WTC11 (cell line): Measurements from ENCODE around the gene UBXN2A. TPM values are rescaled to one million over a fixed set of nuclear protein-coding genes. Genes with fewer than 3 reads are reported as not detected.

Experiments used
- ATAC-seq: fragments of 200-7000 bp; cut with Tn5 transposase; 2 replicates; pipeline ENCODE4 v1.10.0; 2021; ENCODE audit warnings: mild to moderate bottlenecking, moderate library complexity
- CTCF ChIA-PET: fragments of 300-600 bp; sonication (Branson Sonifier 250); formaldehyde crosslinking; loops from one replicate; lab custom pipeline; 2021; ENCODE audit warnings: antibody characterized with exemption; lab: Charles Lee
- POLR2A ChIA-PET: fragments of 350-600 bp; sonication (Branson Sonifier 250); formaldehyde crosslinking; loops from one replicate; lab custom pipeline; 2021; ENCODE audit warnings: antibody characterized with exemption; lab: Charles Lee
- DNase-seq: peaks from one replicate; pipeline ENCODE4 v3.0.0; 2021; ENCODE audit warnings: low spot score
- H3K27ac Mint-ChIP-seq: 2 replicates; pipeline ENCODE4 v1.8.0; 2021; ENCODE audit warnings: mixed read lengths
- H3K27me3 Mint-ChIP-seq: 2 replicates; pipeline ENCODE4 v1.8.0; 2021; ENCODE audit warnings: low read depth, mild to moderate bottlenecking, moderate library complexity, mixed read lengths
- H3K36me3 Mint-ChIP-seq: 2 replicates; pipeline ENCODE4 v1.8.0; 2021; ENCODE audit warnings: mixed read lengths
- H3K4me1 Mint-ChIP-seq: 2 replicates; pipeline ENCODE4 v1.8.0; 2022; ENCODE audit warnings: mixed read lengths
- H3K4me3 Mint-ChIP-seq: 2 replicates; pipeline ENCODE4 v1.8.0; 2021; ENCODE audit warnings: mild to moderate bottlenecking, moderate library complexity, mixed read lengths
- H3K9me3 Mint-ChIP-seq: 2 replicates; pipeline ENCODE4 v1.8.0; 2021; ENCODE audit warnings: mixed read lengths
- ESRRA ChIP-seq: sonication (generic); formaldehyde crosslinking; IDR thresholded peaks from 2 replicates; pipeline ENCODE4 v1.8.1; 2022; ENCODE audit warnings: mild to moderate bottlenecking, missing genetic modification reagents, borderline replicate concordance
- ETV6 ChIP-seq: sonication (generic); formaldehyde crosslinking; IDR thresholded peaks from 2 replicates; pipeline ENCODE4 v1.8.1; 2022; ENCODE audit warnings: mild to moderate bottlenecking, missing genetic modification reagents
- GRHL2 ChIP-seq: fragments of 250-450 bp; sonication (Bioruptor Pico); IDR thresholded peaks from 2 replicates; pipeline ENCODE4 v1.8.0; 2022; ENCODE audit warnings: mild to moderate bottlenecking, moderate library complexity; ENCODE audit not compliant: insufficient replicate concordance, severe bottlenecking
- GTF2I ChIP-seq: fragments of 250-450 bp; sonication (Bioruptor Pico); conservative IDR thresholded peaks from 2 replicates; pipeline ENCODE4 v1.4.0; 2021; ENCODE audit warnings: mild to moderate bottlenecking
- IRF2 ChIP-seq: sonication (generic); formaldehyde crosslinking; IDR thresholded peaks from 2 replicates; pipeline ENCODE4 v1.8.0; 2022; ENCODE audit warnings: low read depth, missing genetic modification reagents, borderline replicate concordance
- KAT7 ChIP-seq: sonication (generic); formaldehyde crosslinking; IDR thresholded peaks from 2 replicates; pipeline ENCODE4 v1.8.1; 2023; ENCODE audit warnings: missing genetic modification reagents, mild to moderate bottlenecking, borderline replicate concordance
- MYBL2 ChIP-seq: sonication (generic); formaldehyde crosslinking; IDR thresholded peaks from 2 replicates; pipeline ENCODE4 v1.8.1; 2023; ENCODE audit warnings: mild to moderate bottlenecking, moderate library complexity, missing genetic modification reagents
- NFATC4 ChIP-seq: fragments of 250-450 bp; sonication (Bioruptor Pico); IDR thresholded peaks from 2 replicates; pipeline ENCODE4 v1.9.0; 2021; ENCODE audit warnings: mild to moderate bottlenecking
- NR1H2 ChIP-seq: sonication (generic); formaldehyde crosslinking; IDR thresholded peaks from 2 replicates; pipeline ENCODE4 v1.9.0; 2021; ENCODE audit warnings: mild to moderate bottlenecking, moderate library complexity, missing genetic modification reagents
- NR2C2 ChIP-seq: sonication (generic); formaldehyde crosslinking; IDR thresholded peaks from 2 replicates; pipeline ENCODE4 v1.8.0; 2022; ENCODE audit warnings: mild to moderate bottlenecking, missing genetic modification reagents
- OVOL2 ChIP-seq: fragments of 250-450 bp; sonication (Bioruptor Pico); IDR thresholded peaks from 2 replicates; pipeline ENCODE4 v1.9.0; 2021; ENCODE audit warnings: mild to moderate bottlenecking, borderline replicate concordance
- RORB ChIP-seq: fragments of 250-450 bp; sonication (Bioruptor Pico); IDR thresholded peaks from 2 replicates; pipeline ENCODE4 v1.9.0; 2021; ENCODE audit warnings: mild to moderate bottlenecking
- SP1 ChIP-seq: sonication (generic); formaldehyde crosslinking; conservative IDR thresholded peaks from 2 replicates; pipeline ENCODE4 v1.8.1; 2022; ENCODE audit warnings: missing genetic modification reagents
- ZNF396 ChIP-seq: fragments of 250-450 bp; sonication (Bioruptor Pico); IDR thresholded peaks from 2 replicates; pipeline ENCODE4 v1.8.0; 2021; ENCODE audit warnings: mild to moderate bottlenecking, moderate library complexity, borderline replicate concordance
- ZNF416 ChIP-seq: fragments of 250-450 bp; sonication (Bioruptor Pico); IDR thresholded peaks from 2 replicates; pipeline ENCODE4 v1.9.0; 2021; ENCODE audit warnings: mild to moderate bottlenecking, inconsistent platforms
- ZNF671 ChIP-seq: fragments of 250-450 bp; sonication (Bioruptor Pico); IDR thresholded peaks from 2 replicates; pipeline ENCODE4 v1.8.0; 2021; ENCODE audit warnings: mild to moderate bottlenecking
- total RNA-seq: library from RNA; stranded (reverse); gene quantifications from 3 replicates; pipeline ENCODE4 v1.2.3, GENCODE V29; 2021
- TF ChIP-seq, protein P1 (sequence below): sonication (generic); formaldehyde crosslinking; conservative IDR thresholded peaks from 2 replicates; pipeline ENCODE4 v1.8.1; 2022; ENCODE audit warnings: mild to moderate bottlenecking, missing genetic modification reagents
- TF ChIP-seq, protein P2 (sequence below): fragments of 250-450 bp; sonication (Bioruptor Pico); IDR thresholded peaks from 2 replicates; pipeline ENCODE4 v1.9.0; 2021; ENCODE audit warnings: mild to moderate bottlenecking
- TF ChIP-seq, protein P3 (sequence below): sonication (generic); formaldehyde crosslinking; IDR thresholded peaks from 2 replicates; pipeline ENCODE4 v1.8.1; 2022; ENCODE audit warnings: missing genetic modification reagents, borderline replicate concordance
- TF ChIP-seq, protein P4 (sequence below): fragments of 250-450 bp; sonication (Bioruptor Pico); IDR thresholded peaks from 2 replicates; pipeline ENCODE4 v1.9.0; 2021; ENCODE audit warnings: moderate library complexity, mild to moderate bottlenecking, inconsistent platforms, borderline replicate concordance
- TF ChIP-seq, protein P5 (sequence below): fragments of 250-450 bp; sonication (Bioruptor Pico); IDR thresholded peaks from 2 replicates; pipeline ENCODE4 v1.8.0; 2021; ENCODE audit warnings: mild to moderate bottlenecking
- TF ChIP-seq, protein P6 (sequence below): sonication (generic); formaldehyde crosslinking; IDR thresholded peaks from 2 replicates; pipeline ENCODE4 v1.8.0; 2022; ENCODE audit warnings: mild to moderate bottlenecking, missing genetic modification reagents
- TF ChIP-seq, protein P7 (sequence below): fragments of 250-450 bp; sonication (Bioruptor Pico); IDR thresholded peaks from 2 replicates; pipeline ENCODE4 v1.9.0; 2021; ENCODE audit warnings: mild to moderate bottlenecking
- TF ChIP-seq, protein P8 (sequence below): sonication (generic); formaldehyde crosslinking; IDR thresholded peaks from 2 replicates; pipeline ENCODE4 v1.8.1; 2022; ENCODE audit warnings: low read depth, mild to moderate bottlenecking, moderate library complexity, missing genetic modification reagents, borderline replicate concordance

UBXN2A gene
- total RNA-seq, 1 experiment from 2014 or later: 16.8 TPM

DNA sequence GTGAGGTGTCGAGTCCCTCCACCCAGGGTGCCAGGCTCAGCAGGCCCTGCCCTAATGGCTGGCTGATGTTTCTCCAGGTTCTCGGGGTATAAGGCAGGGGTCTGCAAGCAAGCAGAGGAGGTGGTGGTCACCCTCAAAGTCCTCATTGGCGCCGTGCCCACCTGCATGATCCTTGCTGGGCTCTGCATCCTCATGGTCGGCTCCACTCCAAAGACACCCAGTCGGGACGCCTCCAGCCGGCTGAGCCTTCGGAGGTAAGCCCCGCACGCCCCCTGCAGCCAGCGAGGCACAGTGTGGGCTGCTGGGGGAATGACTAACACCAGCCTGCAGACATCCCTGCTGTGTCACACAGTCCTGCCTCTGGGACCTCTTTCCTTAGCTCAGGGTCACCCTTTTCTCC lies 83.8 kb downstream of the UBXN2A start:
- H3K36me3 Mint-ChIP-seq: peaks cover 22% of the 10 kb centered on the region
- H3K4me1 Mint-ChIP-seq: peaks cover 59% of the 10 kb centered on the region
- ATAC-seq (peak; percentile 17), DNase-seq (peak; percentile 43)
- TF ChIP-seq, protein P1, sequence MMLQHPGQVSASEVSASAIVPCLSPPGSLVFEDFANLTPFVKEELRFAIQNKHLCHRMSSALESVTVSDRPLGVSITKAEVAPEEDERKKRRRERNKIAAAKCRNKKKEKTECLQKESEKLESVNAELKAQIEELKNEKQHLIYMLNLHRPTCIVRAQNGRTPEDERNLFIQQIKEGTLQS (CRISPR knock-in tag): no peak
- TF ChIP-seq NR1H2 (CRISPR knock-in tag): no peak
- no peak for TF ChIP-seq KAT7
- no peak for TF ChIP-seq ZNF671 (CRISPR knock-in tag)
- no peak for TF ChIP-seq IRF2 (CRISPR knock-in tag)
- TF ChIP-seq ZNF416: no peak
- TF ChIP-seq, protein P2, sequence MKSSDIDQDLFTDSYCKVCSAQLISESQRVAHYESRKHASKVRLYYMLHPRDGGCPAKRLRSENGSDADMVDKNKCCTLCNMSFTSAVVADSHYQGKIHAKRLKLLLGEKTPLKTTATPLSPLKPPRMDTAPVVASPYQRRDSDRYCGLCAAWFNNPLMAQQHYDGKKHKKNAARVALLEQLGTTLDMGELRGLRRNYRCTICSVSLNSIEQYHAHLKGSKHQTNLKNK (CRISPR knock-in tag): no peak
- TF ChIP-seq, protein P3, sequence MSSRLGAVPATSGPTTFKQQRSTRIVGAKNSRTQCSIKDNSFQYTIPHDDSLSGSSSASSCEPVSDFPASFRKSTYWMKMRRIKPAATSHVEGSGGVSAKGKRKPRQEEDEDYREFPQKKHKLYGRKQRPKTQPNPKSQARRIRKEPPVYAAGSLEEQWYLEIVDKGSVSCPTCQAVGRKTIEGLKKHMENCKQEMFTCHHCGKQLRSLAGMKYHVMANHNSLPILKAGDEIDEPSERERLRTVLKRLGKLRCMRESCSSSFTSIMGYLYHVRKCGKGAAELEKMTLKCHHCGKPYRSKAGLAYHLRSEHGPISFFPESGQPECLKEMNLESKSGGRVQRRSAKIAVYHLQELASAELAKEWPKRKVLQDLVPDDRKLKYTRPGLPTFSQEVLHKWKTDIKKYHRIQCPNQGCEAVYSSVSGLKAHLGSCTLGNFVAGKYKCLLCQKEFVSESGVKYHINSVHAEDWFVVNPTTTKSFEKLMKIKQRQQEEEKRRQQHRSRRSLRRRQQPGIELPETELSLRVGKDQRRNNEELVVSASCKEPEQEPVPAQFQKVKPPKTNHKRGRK (CRISPR knock-in tag): no peak
- TF ChIP-seq, protein P4, sequence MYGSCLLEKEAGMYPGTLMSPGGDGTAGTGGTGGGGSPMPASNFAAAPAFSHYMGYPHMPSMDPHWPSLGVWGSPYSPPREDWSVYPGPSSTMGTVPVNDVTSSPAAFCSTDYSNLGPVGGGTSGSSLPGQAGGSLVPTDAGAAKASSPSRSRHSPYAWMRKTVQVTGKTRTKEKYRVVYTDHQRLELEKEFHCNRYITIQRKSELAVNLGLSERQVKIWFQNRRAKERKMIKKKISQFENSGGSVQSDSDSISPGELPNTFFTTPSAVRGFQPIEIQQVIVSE (CRISPR knock-in tag): no peak
- no peak for TF ChIP-seq SP1 (CRISPR knock-in tag)
- no peak for TF ChIP-seq ESRRA
- TF ChIP-seq OVOL2: no peak
- no peak for TF ChIP-seq RORB (CRISPR knock-in tag)
- TF ChIP-seq NFATC4 (CRISPR knock-in tag): no peak
- no peak for TF ChIP-seq GRHL2
- TF ChIP-seq, protein P5, sequence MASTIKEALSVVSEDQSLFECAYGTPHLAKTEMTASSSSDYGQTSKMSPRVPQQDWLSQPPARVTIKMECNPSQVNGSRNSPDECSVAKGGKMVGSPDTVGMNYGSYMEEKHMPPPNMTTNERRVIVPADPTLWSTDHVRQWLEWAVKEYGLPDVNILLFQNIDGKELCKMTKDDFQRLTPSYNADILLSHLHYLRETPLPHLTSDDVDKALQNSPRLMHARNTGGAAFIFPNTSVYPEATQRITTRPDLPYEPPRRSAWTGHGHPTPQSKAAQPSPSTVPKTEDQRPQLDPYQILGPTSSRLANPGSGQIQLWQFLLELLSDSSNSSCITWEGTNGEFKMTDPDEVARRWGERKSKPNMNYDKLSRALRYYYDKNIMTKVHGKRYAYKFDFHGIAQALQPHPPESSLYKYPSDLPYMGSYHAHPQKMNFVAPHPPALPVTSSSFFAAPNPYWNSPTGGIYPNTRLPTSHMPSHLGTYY (CRISPR knock-in tag): no peak
- TF ChIP-seq, all 79 proteins: peak for 0
- H3K4me3 Mint-ChIP-seq: no peak overlapping the region
- CTCF ChIA-PET: interaction anchor here (4.2 kb wide), 1 partner anchor 37 kb away, joined by 15 read pairs; no protein-coding TSS in a partner anchor
- H3K27me3 Mint-ChIP-seq: no peaks in the 10 kb centered on the region
- POLR2A ChIA-PET: no interaction called here
- H3K27ac Mint-ChIP-seq: peak overlapping the region; percentile 96
- no peaks in the 10 kb centered on the region for H3K9me3 Mint-ChIP-seq

DNA sequence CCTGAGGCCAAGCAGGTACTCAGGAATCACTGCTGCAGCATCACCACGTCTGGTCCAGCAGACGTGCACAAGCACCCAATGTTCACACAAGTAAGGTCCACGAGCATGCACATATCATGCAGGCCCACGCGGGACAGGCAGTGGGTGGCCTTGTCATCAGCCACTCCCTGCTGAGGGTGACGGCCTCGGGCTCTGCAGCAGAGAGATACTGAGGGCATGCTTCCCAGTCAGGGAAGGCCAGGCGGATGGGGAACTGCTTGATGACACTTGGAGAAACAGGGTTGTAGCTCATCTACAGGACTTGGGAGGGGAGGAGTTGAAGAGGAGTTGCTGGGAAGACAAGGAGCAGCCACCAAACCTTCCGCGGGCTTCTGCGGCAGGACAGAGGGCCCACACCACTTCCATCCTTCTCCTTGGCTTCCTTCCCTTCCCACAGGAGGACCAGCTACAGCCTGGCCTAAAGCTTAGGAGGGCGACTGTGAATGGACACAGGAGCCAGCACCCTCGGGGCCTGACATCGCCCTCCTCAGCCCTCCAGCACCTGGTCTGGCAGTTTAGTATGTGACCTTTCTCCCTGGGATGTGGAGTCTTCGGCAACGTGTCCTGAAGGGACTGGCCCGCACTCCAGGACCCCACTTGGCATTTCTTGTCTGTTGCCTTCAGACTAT lies 84.9 kb downstream of the UBXN2A start:
- POLR2A ChIA-PET: interaction anchor here (0.6 to 1.7 kb wide), 4 partner anchors 25 to 151 kb away, joined by 3 to 8 read pairs (median 4); partner anchors contain the start of genes ATAD2B and FKBP1B
- DNase-seq (no peak), ATAC-seq (no peak)
- no peak for TF ChIP-seq GTF2I
- TF ChIP-seq ESRRA: no peak
- TF ChIP-seq, protein P6, sequence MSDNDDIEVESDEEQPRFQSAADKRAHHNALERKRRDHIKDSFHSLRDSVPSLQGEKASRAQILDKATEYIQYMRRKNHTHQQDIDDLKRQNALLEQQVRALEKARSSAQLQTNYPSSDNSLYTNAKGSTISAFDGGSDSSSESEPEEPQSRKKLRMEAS (CRISPR knock-in tag): no peak
- no peak for TF ChIP-seq NR2C2 (CRISPR knock-in tag)
- no peak for TF ChIP-seq SP1 (CRISPR knock-in tag)
- TF ChIP-seq, protein P7, sequence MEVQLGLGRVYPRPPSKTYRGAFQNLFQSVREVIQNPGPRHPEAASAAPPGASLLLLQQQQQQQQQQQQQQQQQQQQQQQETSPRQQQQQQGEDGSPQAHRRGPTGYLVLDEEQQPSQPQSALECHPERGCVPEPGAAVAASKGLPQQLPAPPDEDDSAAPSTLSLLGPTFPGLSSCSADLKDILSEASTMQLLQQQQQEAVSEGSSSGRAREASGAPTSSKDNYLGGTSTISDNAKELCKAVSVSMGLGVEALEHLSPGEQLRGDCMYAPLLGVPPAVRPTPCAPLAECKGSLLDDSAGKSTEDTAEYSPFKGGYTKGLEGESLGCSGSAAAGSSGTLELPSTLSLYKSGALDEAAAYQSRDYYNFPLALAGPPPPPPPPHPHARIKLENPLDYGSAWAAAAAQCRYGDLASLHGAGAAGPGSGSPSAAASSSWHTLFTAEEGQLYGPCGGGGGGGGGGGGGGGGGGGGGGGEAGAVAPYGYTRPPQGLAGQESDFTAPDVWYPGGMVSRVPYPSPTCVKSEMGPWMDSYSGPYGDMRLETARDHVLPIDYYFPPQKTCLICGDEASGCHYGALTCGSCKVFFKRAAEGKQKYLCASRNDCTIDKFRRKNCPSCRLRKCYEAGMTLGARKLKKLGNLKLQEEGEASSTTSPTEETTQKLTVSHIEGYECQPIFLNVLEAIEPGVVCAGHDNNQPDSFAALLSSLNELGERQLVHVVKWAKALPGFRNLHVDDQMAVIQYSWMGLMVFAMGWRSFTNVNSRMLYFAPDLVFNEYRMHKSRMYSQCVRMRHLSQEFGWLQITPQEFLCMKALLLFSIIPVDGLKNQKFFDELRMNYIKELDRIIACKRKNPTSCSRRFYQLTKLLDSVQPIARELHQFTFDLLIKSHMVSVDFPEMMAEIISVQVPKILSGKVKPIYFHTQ (CRISPR knock-in tag): no peak
- TF ChIP-seq, protein P8, sequence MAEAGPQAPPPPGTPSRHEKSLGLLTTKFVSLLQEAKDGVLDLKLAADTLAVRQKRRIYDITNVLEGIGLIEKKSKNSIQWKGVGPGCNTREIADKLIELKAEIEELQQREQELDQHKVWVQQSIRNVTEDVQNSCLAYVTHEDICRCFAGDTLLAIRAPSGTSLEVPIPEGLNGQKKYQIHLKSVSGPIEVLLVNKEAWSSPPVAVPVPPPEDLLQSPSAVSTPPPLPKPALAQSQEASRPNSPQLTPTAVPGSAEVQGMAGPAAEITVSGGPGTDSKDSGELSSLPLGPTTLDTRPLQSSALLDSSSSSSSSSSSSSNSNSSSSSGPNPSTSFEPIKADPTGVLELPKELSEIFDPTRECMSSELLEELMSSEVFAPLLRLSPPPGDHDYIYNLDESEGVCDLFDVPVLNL (CRISPR knock-in tag): no peak
- TF ChIP-seq GRHL2: no peak
- no peak for TF ChIP-seq MYBL2
- TF ChIP-seq ZNF396: no peak
- TF ChIP-seq ETV6 (CRISPR knock-in tag): no peak
- CTCF ChIA-PET: interaction anchor here (0.5 to 4.2 kb wide), 6 partner anchors 22 to 202 kb away, joined by 3 to 19 read pairs (median 8); partner anchors contain the start of genes SF3B6, TP53I3 and WDCP
- Mint-ChIP-seq H3K27ac (peak overlapping the region; percentile 96), H3K4me1 (peaks cover 59% of the 10 kb centered on the region), H3K36me3 (peaks cover 33% of the 10 kb centered on the region), H3K27me3 (no peaks in the 10 kb centered on the region), H3K4me3 (no peak overlapping the region), H3K9me3 (no peaks in the 10 kb centered on the region)
